Measurements from ENCODE around the gene EARS2. TPM values are rescaled to one million over a fixed set of nuclear protein-coding genes. Genes with fewer than 3 reads are reported as not detected.

The EARS2 gene
- total and polyA plus RNA-seq, 2 of the 4 experiments (the other 2 are of a cell fraction), result 28.1 to 37.8 TPM

DNA sequence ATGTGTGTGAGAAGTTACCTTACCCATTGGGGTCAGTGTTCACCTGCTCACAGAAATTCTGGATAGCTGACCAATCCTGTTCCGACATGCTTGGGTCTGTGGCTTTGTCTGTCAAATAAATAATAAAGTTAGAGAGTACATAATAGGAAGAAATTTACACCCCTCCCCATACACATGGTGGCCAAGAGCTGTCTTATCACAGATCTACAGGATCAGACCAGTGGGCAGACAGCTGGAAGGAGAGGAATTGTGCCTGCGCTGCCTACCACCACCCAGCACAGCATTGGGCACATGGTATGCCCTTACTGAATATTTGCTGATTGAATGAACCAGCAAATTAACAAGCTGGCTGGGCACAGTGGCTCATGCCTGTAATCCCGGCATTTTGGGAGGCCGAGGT is 61.5 kb downstream of the EARS2 start:
- H3K79me1 ChIP-seq (ENCODE audit: low read depth in 1 of 2, low read length in 2 of 2), result peaks cover 8 to 48% of the 10 kb centered on the region in 2 experiments; a peak in 3 of 4 replicates
- peaks cover 5% of the 10 kb centered on the region; the same call in 1 of the 2 replicates for H3K4me1 ChIP-seq (ENCODE audit: control insufficient read depth, insufficient read depth, low read length)
- no peak overlapping the region for H3K4ac ChIP-seq (ENCODE audit: low read depth, low read length)
- DNase-seq (no peak), ATAC-seq (ENCODE audit: low read depth) (no peak)
- intact Hi-C loops (cut with micrococcal nuclease) (no loop called here), dilution Hi-C loops (cut with HindIII; ENCODE audit: low sequenced_read_pairs, unreplicated experiment) (no loop called here), in situ Hi-C loops (cut with MboI; ENCODE audit: low sequenced_read_pairs) (no loop called here)
- no peak overlapping the region for H2BK15ac ChIP-seq (ENCODE audit: low read depth, low read length)
- H3K4me3 ChIP-seq (ENCODE audit: insufficient read depth, low read depth, low read length), result no peak overlapping the region
- H2BK20ac ChIP-seq (ENCODE audit: low read depth, low read length), result no peak overlapping the region
- H3K23ac ChIP-seq (ENCODE audit: low read depth, low read length), result no peak overlapping the region
- H4K8ac ChIP-seq (ENCODE audit: low read depth in 2 of 2, low read length in 2 of 2), result no peak overlapping the region
- no peak overlapping the region for H3K18ac ChIP-seq (ENCODE audit: low read depth, low read length)
- no peak overlapping the region for H4K5ac ChIP-seq (ENCODE audit: low read depth, low read length)
- BruUV-seq (replicated peaks), result no TSS peak
- no peak overlapping the region for H2AK5ac ChIP-seq (ENCODE audit: low read depth, low read length)
- H3K27me3 ChIP-seq (ENCODE audit: control insufficient read depth, insufficient read depth, low read length), result no peaks in the 10 kb centered on the region
- H3K4me2 ChIP-seq (ENCODE audit: low read depth, low read length), result no peak overlapping the region
- no peak overlapping the region for H2BK120ac ChIP-seq (ENCODE audit: low read depth, low read length)
- H2AFZ ChIP-seq (replicated peaks; ENCODE audit: low read length, poor library complexity), result no peak overlapping the region
- no peaks in the 10 kb centered on the region for H3K9me3 ChIP-seq (ENCODE audit: control insufficient read depth, insufficient read depth, low read length)
- H3K36me3 ChIP-seq (ENCODE audit: control insufficient read depth, insufficient read depth, low read length), result peaks cover 34% of the 10 kb centered on the region
- TF ChIP-seq RFX5 (IDR thresholded peaks at IDR 0.05; ENCODE audit: low read depth, low read length), result no peak
- TF ChIP-seq MAZ (IDR thresholded peaks at IDR 0.05; ENCODE audit: borderline replicate concordance, low read depth, low read length), result no peak
- TF ChIP-seq MAFK (IDR thresholded peaks at IDR 0.05; ENCODE audit: low read depth, low read length), result no peak
- no peak for TF ChIP-seq NFE2L2 (IDR thresholded peaks at IDR 0.05; ENCODE audit: low read depth, low read length)
- no peak for TF ChIP-seq CHD1 (IDR thresholded peaks at IDR 0.05; ENCODE audit: low read depth, low read length)
- TF ChIP-seq CEBPB (IDR thresholded peaks at IDR 0.05; ENCODE audit: low read depth, low read length), result no peak
- TF ChIP-seq, protein P1, sequence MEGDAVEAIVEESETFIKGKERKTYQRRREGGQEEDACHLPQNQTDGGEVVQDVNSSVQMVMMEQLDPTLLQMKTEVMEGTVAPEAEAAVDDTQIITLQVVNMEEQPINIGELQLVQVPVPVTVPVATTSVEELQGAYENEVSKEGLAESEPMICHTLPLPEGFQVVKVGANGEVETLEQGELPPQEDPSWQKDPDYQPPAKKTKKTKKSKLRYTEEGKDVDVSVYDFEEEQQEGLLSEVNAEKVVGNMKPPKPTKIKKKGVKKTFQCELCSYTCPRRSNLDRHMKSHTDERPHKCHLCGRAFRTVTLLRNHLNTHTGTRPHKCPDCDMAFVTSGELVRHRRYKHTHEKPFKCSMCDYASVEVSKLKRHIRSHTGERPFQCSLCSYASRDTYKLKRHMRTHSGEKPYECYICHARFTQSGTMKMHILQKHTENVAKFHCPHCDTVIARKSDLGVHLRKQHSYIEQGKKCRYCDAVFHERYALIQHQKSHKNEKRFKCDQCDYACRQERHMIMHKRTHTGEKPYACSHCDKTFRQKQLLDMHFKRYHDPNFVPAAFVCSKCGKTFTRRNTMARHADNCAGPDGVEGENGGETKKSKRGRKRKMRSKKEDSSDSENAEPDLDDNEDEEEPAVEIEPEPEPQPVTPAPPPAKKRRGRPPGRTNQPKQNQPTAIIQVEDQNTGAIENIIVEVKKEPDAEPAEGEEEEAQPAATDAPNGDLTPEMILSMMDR (conservative IDR thresholded peaks at IDR 0.05; ENCODE audit: low read depth, low read length), result no peak
- TF ChIP-seq, protein P2, sequence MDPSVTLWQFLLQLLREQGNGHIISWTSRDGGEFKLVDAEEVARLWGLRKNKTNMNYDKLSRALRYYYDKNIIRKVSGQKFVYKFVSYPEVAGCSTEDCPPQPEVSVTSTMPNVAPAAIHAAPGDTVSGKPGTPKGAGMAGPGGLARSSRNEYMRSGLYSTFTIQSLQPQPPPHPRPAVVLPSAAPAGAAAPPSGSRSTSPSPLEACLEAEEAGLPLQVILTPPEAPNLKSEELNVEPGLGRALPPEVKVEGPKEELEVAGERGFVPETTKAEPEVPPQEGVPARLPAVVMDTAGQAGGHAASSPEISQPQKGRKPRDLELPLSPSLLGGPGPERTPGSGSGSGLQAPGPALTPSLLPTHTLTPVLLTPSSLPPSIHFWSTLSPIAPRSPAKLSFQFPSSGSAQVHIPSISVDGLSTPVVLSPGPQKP (IDR thresholded peaks at IDR 0.05; ENCODE audit: borderline replicate concordance, low read depth, low read length), result no peak
- TF ChIP-seq RCOR1 (IDR thresholded peaks at IDR 0.05; ENCODE audit: insufficient replicate concordance, low read length), result no peak
- TF ChIP-seq FOS (IDR thresholded peaks at IDR 0.05; ENCODE audit: low read depth, low read length), result no peak
- TF ChIP-seq, protein P3, sequence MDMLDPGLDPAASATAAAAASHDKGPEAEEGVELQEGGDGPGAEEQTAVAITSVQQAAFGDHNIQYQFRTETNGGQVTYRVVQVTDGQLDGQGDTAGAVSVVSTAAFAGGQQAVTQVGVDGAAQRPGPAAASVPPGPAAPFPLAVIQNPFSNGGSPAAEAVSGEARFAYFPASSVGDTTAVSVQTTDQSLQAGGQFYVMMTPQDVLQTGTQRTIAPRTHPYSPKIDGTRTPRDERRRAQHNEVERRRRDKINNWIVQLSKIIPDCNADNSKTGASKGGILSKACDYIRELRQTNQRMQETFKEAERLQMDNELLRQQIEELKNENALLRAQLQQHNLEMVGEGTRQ (IDR thresholded peaks at IDR 0.05; ENCODE audit: low read depth, low read length), result no peak
- TF ChIP-seq RAD21 (IDR thresholded peaks at IDR 0.05; ENCODE audit: low read length), result no peak
- TF ChIP-seq POLR2A (IDR thresholded peaks at IDR 0.05; ENCODE audit: low read depth, low read length), result no peak
- no peak for TF ChIP-seq MXI1 (IDR thresholded peaks at IDR 0.05; ENCODE audit: borderline replicate concordance, low read depth, low read length)
- no peak for TF ChIP-seq SMC3 (IDR thresholded peaks at IDR 0.05; ENCODE audit: low read depth, low read length)
- no peak for TF ChIP-seq BHLHE40 (IDR thresholded peaks at IDR 0.05; ENCODE audit: low read depth, low read length)
- no peak overlapping the region for H2BK5ac ChIP-seq (ENCODE audit: low read depth, low read length, poor library complexity, severe bottlenecking)
- no peak overlapping the region for H3K14ac ChIP-seq (replicated peaks; ENCODE audit: low read depth, low read length)
- H3K27ac ChIP-seq (ENCODE audit: insufficient read depth, low read length), result no peak overlapping the region
- no peak overlapping the region for H3K9ac ChIP-seq (ENCODE audit: low read depth, low read length)
- H4K20me1 ChIP-seq (ENCODE audit: insufficient read depth, low read length), result peaks cover 23% of the 10 kb centered on the region
- ChIA-PET POLR2A (ENCODE audit: unreplicated experiment) (no interaction called here), CTCF (interaction anchor here (1.0 kb wide), 1 partner anchor 9 kb away, joined by 3 read pairs; no protein-coding TSS in a partner anchor)
- H4K91ac ChIP-seq (ENCODE audit: insufficient read depth, low read depth, low read length), result no peak overlapping the region
- H3K9me1 ChIP-seq (ENCODE audit: insufficient read depth, low read length), result peaks cover 8% of the 10 kb centered on the region; the same call in 1 of the 2 replicates
- H2AK9ac ChIP-seq (replicated peaks; ENCODE audit: low read depth, low read length, poor library complexity), result no peak overlapping the region
- no peak overlapping the region for H3K56ac ChIP-seq (ENCODE audit: extremely low read depth, insufficient read depth, low read length)
- WGBS, 2 experiments (ENCODE audit: extremely low coverage in 2 of 2, insufficient read length in 1 of 2), result no CpG with 5 or more reads among the region's 4 CpGs
